ENCODE results near the gene PMEL. TPM values are rescaled to one million over a fixed set of nuclear protein-coding genes. Genes with fewer than 3 reads are reported as not detected.

Gene PMEL
- total RNA-seq, 2 experiments from 2014 or later = not detected

DNA sequence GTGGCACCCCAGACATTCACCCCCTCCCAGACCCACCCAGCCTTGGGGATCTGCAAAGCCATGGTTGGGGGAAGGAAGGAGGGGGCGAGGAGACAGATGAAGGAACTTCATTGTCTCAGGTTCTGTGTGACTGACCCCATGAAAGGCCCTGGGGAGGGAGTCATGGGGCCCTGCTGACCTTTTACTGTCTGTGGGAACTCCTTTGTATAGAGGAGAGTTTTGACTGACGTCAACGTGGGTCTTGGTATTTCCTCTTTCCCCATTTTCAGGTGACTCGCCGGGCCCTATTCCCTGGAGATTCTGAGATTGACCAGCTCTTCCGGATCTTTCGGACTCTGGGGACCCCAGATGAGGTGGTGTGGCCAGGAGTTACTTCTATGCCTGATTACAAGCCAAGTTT, 4.9 kb upstream of the PMEL start:
- H3K4me1 ChIP-seq (ENCODE audit: insufficient read depth, low read length) = peaks cover 44% of the 10 kb centered on the region
- H3K9me3 ChIP-seq (ENCODE audit: control insufficient read depth in 1 of 2, insufficient read depth in 1 of 2, low read length in 2 of 2) = no peaks in the 10 kb centered on the region
- DNase-seq (no peak), ATAC-seq (ENCODE audit: poor library complexity) (no peak)
- intact Hi-C loops (cut with DNase I, micrococcal nuclease) = no loop called here
- POLR2A ChIA-PET = interaction anchor here (1.1 kb wide), 1 partner anchor 11 kb away, joined by 3 read pairs; no protein-coding TSS in a partner anchor
- no peak overlapping the region for H3K4me3 ChIP-seq (ENCODE audit: low read length)
- CTCF ChIA-PET = no interaction called here
- Mint-ChIP-seq H3K9me3 (no peaks in the 10 kb centered on the region), H3K36me3 (ENCODE audit: low read depth) (peaks cover 9% of the 10 kb centered on the region), H3K27me3 (no peaks in the 10 kb centered on the region), H3K27ac (no peak overlapping the region), H3K4me3 (peak overlapping the region; percentile 3), H3K4me1 (ENCODE audit: low read depth) (peaks cover 27% of the 10 kb centered on the region)
- no peak overlapping the region for H3K27ac ChIP-seq (ENCODE audit: low read depth in 1 of 2, low read length in 2 of 2)
- TF ChIP-seq CTCF (IDR thresholded peaks at IDR 0.05) = no peak
- no peaks in the 10 kb centered on the region for H3K36me3 ChIP-seq (ENCODE audit: insufficient read depth, low read length)
- no peaks in the 10 kb centered on the region for H3K27me3 ChIP-seq (ENCODE audit: control insufficient read depth in 1 of 2, insufficient read depth in 2 of 2, low read length in 2 of 2)

DNA sequence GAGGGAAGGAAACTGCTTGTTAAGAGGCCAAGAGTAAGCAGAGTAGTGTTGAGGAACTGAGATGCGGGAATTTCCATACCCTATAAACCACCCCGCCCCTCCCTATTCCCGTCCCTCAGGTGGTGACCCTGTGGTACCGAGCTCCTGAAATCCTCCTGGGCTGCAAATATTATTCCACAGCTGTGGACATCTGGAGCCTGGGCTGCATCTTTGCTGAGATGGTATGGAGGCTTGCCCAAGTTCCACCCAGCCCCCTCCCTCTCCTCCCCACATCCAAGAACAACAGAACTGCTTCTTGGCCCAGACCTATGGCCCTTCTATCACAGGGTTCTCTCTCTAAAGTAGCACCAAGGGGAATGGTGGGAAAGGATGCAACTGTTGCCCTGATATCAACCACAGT, 3.5 kb upstream of the PMEL start:
- Histone ChIP-seq H3K4me3 (ENCODE audit: low read length) (no peak overlapping the region), H3K9me3 (ENCODE audit: control insufficient read depth in 1 of 2, insufficient read depth in 1 of 2, low read length in 2 of 2) (no peaks in the 10 kb centered on the region), H3K4me1 (ENCODE audit: insufficient read depth, low read length) (peaks cover 32% of the 10 kb centered on the region), H3K27me3 (ENCODE audit: control insufficient read depth in 1 of 2, insufficient read depth in 2 of 2, low read length in 2 of 2) (no peaks in the 10 kb centered on the region), H3K27ac (ENCODE audit: low read depth in 1 of 2, low read length in 2 of 2) (no peak overlapping the region), H3K36me3 (ENCODE audit: insufficient read depth, low read length) (no peaks in the 10 kb centered on the region)
- Mint-ChIP-seq H3K4me3 (no peak overlapping the region), H3K36me3 (ENCODE audit: low read depth) (peaks cover 9% of the 10 kb centered on the region), H3K27ac (no peak overlapping the region), H3K27me3 (no peaks in the 10 kb centered on the region), H3K4me1 (ENCODE audit: low read depth) (peaks cover 33% of the 10 kb centered on the region), H3K9me3 (no peaks in the 10 kb centered on the region)
- TF ChIP-seq CTCF (IDR thresholded peaks at IDR 0.05) = no peak
- ATAC-seq (ENCODE audit: poor library complexity) (no peak), DNase-seq (no peak)
- POLR2A ChIA-PET = interaction anchor here (0.7 to 2.0 kb wide), 2 partner anchors 14 to 15 kb away, joined by 3 to 7 read pairs; no protein-coding TSS in a partner anchor
- intact Hi-C loops (cut with DNase I, micrococcal nuclease) = no loop called here
- CTCF ChIA-PET = interaction anchor here (0.9 to 1.3 kb wide), 2 partner anchors 27 to 214 kb away, joined by 3 to 4 read pairs; no protein-coding TSS in a partner anchor

DNA sequence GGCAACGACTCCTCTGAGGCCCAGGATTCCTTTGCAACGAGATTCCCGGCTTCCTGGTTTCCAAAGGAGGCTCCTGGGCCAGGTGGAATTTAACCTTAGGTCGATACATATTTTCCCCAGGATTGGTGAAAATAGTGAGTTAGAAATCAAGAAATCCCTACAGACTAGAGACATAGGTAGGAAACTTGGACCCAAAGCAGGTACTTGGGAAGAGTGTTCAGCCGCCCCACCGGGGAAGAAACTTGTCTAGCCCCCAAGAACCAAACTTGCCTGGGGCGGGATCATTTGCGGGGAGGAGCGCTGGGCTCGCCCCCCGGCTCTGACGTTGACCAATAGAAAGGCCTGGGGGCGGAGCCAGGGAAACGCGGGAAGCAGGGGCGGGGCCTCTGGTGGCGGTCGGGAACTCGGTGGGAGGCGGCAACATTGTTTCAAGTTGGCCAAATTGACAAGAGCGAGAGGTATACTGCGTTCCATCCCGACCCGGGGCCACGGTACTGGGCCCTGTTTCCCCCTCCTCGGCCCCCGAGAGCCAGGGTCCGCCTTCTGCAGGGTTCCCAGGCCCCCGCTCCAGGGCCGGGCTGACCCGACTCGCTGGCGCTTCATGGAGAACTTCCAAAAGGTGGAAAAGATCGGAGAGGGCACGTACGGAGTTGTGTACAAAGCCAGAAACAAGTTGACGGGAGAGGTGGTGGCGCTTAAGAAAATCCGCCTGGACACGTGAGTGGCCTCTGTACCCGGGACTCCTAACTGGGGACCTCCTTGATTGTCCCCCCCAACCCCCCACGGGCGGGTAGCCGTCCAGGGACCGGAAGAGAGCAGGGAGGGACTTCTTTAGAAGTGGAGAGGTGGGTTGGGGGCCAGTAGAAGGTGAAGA, 803 bp upstream of the PMEL start, which contains the start of gene CDK2:
Gene CDK2 (plus strand): TSS at position 423 of the 874 bp plus-strand sequence. CDS start 179 bp downstream, at position 602.
- POLR2A ChIA-PET = interaction anchor here (0.6 to 0.8 kb wide), 4 partner anchors 16 to 1495 kb away, joined by 3 to 5 read pairs (median 3); partner anchors contain the start of genes ORMDL2 and SARNP
- DNase-seq = peak; percentile 56 to 95 (median 83)

More for the DNA sequence above, 803 bp upstream of the PMEL start, which contains the start of gene CDK2:
- TF ChIP-seq CTCF (IDR thresholded peaks at IDR 0.05) = no peak
- Histone ChIP-seq H3K27ac (ENCODE audit: low read depth in 1 of 2, low read length in 2 of 2) (no peak within 1 kb of the TSS), H3K4me3 (ENCODE audit: low read length) (peak within 1 kb of the TSS; percentile 89), H3K4me1 (ENCODE audit: insufficient read depth, low read length) (peaks cover 23% of the 10 kb centered on the region), H3K27me3 (ENCODE audit: control insufficient read depth in 1 of 2, insufficient read depth in 2 of 2, low read length in 2 of 2) (no peaks in the 10 kb centered on the region), H3K9me3 (ENCODE audit: control insufficient read depth in 1 of 2, insufficient read depth in 1 of 2, low read length in 2 of 2) (no peaks in the 10 kb centered on the region), H3K36me3 (ENCODE audit: insufficient read depth, low read length) (no peaks in the 10 kb centered on the region)
- Mint-ChIP-seq H3K27ac (peak within 1 kb of the TSS; percentile 79), H3K4me1 (ENCODE audit: low read depth) (peaks cover 33% of the 10 kb centered on the region), H3K4me3 (peak within 1 kb of the TSS; percentile 91), H3K9me3 (no peaks in the 10 kb centered on the region), H3K36me3 (ENCODE audit: low read depth) (peaks cover 9% of the 10 kb centered on the region), H3K27me3 (no peaks in the 10 kb centered on the region)
- CTCF ChIA-PET = no interaction called here
- intact Hi-C loops (cut with DNase I, micrococcal nuclease) = no loop called here
- ATAC-seq (ENCODE audit: poor library complexity) = peak; percentile 98

Data from CD4-positive, alpha-beta T cell (primary cell).